Measurements from ENCODE around the gene TTC22. TPM values are rescaled to one million over a fixed set of nuclear protein-coding genes. Genes with fewer than 3 reads are reported as not detected.

TTC22 gene
- total RNA-seq, 1 donor, result not detected

- TF ChIP-seq, protein P1, sequence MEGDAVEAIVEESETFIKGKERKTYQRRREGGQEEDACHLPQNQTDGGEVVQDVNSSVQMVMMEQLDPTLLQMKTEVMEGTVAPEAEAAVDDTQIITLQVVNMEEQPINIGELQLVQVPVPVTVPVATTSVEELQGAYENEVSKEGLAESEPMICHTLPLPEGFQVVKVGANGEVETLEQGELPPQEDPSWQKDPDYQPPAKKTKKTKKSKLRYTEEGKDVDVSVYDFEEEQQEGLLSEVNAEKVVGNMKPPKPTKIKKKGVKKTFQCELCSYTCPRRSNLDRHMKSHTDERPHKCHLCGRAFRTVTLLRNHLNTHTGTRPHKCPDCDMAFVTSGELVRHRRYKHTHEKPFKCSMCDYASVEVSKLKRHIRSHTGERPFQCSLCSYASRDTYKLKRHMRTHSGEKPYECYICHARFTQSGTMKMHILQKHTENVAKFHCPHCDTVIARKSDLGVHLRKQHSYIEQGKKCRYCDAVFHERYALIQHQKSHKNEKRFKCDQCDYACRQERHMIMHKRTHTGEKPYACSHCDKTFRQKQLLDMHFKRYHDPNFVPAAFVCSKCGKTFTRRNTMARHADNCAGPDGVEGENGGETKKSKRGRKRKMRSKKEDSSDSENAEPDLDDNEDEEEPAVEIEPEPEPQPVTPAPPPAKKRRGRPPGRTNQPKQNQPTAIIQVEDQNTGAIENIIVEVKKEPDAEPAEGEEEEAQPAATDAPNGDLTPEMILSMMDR (IDR thresholded peaks at IDR 0.05; ENCODE audit: insufficient read depth, low read depth, low read length), result no peak
- no peak for DNase-seq (ENCODE audit: low read depth)
- no peak overlapping the region for H3K4me3 ChIP-seq (ENCODE audit: low read depth, low read length)
Measured at GRCh38 chr1:54846716-54847284, 45.7 kb upstream of the TTC22 start.

GRCh38 chr1:54846301-54846700 is 45.2 kb upstream of the TTC22 start:
- H3K4me3 ChIP-seq (ENCODE audit: low read depth, low read length), result no peak overlapping the region
- TF ChIP-seq, protein P1 (IDR thresholded peaks at IDR 0.05; ENCODE audit: insufficient read depth, low read depth, low read length), result no peak
- DNase-seq (ENCODE audit: low read depth), result no peak

DNA sequence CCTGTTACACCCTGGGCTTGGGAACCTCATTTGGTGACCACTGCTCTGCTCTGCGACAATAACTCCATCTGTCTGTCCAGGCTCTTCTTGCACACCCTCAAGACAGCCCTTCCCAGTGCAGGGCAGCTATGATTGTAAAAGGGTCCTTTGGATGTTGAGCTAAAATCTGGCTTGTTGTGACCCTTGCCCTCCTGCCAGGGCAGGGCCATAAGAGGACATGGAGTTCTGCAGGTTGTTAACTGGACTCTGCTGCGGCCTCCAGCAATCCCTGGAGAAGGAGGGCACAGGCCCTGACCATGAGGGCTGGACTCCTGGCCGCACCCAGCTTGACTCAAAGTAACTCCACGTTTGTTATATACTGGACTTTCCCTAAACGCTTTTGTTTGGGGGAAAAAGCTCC is 44.6 kb upstream of the TTC22 start:
- no peak overlapping the region for H3K4me3 ChIP-seq (ENCODE audit: low read depth, low read length)
- TF ChIP-seq, protein P1 (IDR thresholded peaks at IDR 0.05; ENCODE audit: insufficient read depth, low read depth, low read length), result no peak
- no peak for DNase-seq (ENCODE audit: low read depth)

DNA sequence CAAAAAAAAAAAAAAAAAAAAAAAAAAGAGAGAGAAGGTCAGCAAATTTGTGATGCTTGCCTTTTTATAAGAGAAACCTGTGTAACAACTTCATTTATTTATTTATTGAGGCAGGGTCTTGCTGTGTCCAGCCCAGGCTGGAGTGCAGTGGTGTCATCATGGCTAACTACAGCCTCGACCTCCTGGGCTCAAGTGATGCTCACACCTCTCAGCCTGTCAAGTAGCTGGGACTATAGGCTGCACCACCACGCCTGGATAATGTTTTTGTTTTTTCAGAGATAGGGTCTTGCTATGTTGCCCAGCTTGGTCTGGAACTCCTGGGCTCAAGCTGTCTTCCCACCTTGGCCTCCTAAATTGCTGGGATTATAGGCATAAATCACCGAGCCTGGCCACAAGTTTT is 43.4 kb upstream of the TTC22 start:
- H3K4me3 ChIP-seq (ENCODE audit: low read depth, low read length), result no peak overlapping the region
- TF ChIP-seq, protein P1 (IDR thresholded peaks at IDR 0.05; ENCODE audit: insufficient read depth, low read depth, low read length), result no peak
- DNase-seq (ENCODE audit: low read depth), result no peak

- TF ChIP-seq, protein P1 (IDR thresholded peaks at IDR 0.05; ENCODE audit: insufficient read depth, low read depth, low read length), result no peak
- H3K4me3 ChIP-seq (ENCODE audit: low read depth, low read length), result no peak overlapping the region
- DNase-seq (ENCODE audit: low read depth), result no peak
Measured at GRCh38 chr1:54843449-54843848, 42.3 kb upstream of the TTC22 start.

GRCh38 chr1:54842963-54843362 is 41.8 kb upstream of the TTC22 start:
- TF ChIP-seq, protein P1 (IDR thresholded peaks at IDR 0.05; ENCODE audit: insufficient read depth, low read depth, low read length), result no peak
- no peak for DNase-seq (ENCODE audit: low read depth)
- H3K4me3 ChIP-seq (ENCODE audit: low read depth, low read length), result no peak overlapping the region

All from fibroblast of villous mesenchyme (primary cell).